ENCODE measurements around the gene KRTAP4-16.
"Not testable (repeated sequence)": the region's sequence is repeated elsewhere in the genome, so short reads cannot be mapped to it uniquely, and the experiment has no call there.

KRTAP4-16 gene

DNA sequence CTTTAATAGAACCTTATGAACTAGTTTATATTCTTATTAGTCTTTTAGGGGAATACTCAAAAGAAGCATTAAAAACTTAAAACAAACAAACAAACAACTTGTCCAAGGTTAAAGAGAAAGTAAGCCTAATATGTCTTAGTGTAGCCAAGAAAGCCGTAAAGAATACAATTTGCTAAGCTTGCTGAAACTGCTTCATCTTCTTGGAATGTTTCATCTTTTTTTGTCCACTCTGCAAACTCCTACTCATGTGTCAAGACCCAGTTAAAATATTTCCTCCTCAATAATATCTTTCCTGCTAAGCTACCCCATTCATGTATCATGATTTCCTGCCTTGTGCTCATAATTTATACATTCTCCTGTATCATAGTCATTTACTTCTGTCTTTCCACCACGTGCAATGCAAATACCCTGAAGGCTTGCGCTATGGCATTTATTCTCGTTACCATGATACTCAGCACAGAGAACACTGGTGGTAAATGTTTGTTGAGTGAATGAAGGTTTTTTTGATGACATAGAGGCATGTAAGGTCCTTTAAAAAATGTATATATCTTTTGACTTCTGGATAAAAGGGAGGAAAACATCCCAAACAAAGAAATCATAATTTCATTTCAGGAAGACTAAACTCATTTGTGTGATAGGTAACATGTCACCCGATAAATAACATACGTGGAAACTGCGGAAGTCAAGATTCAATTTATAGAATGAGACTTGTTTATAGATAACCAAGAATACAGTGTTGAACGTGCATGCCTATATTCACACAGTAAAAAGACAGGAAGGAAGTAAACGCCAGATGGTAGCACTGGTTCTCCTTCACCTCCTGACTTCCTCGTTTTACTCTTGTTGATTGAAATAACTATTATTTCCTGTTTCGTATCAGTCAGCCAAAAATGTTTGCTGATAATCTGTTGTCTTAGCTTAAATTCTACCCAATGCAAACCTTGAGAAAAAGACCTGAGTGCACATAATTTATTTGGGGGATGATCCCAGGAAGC, 18.0 kb upstream of the KRTAP4-16 start:
- peak; percentile 96 for FAIRE-seq
- DNase-seq (ENCODE audit: insufficient read length, low spot score): not testable (repeated sequence)

DNA sequence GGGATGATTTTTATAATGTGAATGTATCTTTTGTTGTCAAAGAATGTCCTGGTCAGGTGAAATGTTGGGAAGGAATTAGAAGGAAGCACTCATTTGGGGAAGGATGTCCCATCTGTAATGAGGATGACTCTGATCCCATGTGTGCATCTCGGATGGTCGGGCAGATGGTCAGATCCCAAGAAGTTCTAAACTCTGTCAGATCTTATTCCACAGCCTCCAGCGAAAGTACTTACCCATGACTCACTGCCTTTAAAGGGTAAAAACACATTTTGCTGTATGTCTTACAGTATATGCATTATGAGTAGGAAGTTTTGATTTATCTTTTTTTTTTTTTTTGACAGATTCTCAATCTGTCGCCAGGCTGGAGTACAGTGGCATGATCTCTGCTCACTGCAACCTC, 16.7 kb upstream of the KRTAP4-16 start:
- peak; percentile 25 for DNase-seq (ENCODE audit: insufficient read length, low spot score)
- peak; percentile 94 for FAIRE-seq

DNA sequence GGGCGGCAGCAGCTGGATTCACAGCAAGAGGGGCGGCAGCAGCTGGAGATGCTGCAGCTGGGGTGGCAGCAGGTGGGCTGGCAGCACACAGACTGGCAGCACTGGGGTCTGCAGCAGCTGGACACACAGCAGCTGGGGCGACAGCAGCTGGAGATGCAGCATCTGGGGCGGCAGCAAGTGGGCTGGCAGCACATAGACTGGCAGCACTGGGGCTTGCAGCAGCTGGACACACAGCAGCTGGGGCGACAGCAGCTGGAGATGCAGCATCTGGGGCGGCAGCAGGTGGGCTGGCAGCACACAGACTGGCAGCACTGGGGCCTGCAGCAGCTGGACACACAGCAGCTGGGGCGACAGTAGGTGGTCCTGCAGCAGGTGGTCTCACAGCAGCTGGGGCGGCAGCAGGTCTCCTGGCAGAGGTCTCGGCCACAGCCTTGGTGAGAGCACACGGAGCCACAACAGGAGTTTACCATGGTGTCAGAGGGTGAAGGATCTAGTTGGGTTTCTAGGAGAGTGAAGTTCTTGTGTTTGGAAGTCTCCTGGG, 15.9 kb upstream of the KRTAP4-16 start, which contains the start of gene KRTAP4-11:
TSS of gene KRTAP4-11 (minus strand) at position 528 of the 541 bp plus-strand sequence. CDS start at position 470, 58 bp downstream.
- DNase-seq (ENCODE audit: insufficient read length, low spot score): not testable (repeated sequence)
- FAIRE-seq: peak; percentile 58

DNA sequence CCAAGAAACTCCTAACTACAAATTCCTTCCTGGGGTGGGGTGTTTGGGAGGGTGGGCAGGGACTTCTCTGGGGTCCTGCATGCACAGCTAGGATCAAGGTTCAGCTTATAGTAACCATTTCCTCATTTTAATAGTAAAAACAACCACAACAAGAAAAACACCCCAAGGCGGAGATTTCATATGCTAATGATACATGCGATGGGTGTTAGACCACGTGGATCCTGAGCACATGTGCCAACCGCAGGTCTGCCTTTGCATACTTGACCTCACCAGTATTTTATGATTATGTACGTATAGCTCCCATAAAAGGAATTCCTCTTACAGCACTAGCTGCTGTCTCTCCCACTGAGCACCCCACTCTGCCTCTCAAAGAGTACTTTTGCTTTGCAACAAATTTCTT, 14.3 kb upstream of the KRTAP4-16 start:
- DNase-seq (ENCODE audit: insufficient read length, low spot score) (no peak), FAIRE-seq (peak; percentile 28)

DNA sequence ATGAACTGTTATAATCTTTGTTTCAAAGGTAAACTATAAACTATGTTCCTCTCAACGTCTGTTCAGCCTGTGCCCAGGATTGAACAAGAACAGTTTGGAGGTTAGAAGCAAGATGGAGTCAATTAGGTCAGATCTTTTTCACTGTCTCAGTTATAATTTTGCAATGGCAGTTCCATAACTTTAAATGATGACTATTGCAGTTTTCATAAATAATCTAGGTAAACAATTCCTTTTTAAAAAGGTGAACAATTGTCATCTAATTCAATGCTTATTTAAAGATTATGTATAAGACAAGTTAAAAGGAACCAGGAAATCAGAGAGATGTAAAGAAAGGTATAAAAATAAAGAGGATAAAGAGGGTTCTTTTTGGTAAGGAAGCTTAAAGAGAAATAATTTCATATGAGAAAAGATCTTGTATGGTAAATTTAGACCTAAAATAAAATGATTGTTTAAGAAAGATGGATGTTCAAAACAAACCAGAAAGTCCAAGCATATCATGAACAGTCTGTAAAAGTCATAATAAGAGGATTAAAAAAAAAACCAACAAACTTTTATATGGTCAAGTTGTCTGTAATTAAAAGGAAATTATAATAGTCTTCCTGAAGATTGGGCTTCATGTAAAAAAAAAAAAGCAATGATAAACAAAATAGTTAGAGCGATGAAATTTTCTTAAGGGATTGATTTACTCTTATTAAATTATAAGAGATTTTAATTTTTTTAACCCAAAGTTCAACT, 9.3 kb upstream of the KRTAP4-16 start:
- FAIRE-seq (no peak), DNase-seq (ENCODE audit: insufficient read length, low spot score) (no peak)

DNA sequence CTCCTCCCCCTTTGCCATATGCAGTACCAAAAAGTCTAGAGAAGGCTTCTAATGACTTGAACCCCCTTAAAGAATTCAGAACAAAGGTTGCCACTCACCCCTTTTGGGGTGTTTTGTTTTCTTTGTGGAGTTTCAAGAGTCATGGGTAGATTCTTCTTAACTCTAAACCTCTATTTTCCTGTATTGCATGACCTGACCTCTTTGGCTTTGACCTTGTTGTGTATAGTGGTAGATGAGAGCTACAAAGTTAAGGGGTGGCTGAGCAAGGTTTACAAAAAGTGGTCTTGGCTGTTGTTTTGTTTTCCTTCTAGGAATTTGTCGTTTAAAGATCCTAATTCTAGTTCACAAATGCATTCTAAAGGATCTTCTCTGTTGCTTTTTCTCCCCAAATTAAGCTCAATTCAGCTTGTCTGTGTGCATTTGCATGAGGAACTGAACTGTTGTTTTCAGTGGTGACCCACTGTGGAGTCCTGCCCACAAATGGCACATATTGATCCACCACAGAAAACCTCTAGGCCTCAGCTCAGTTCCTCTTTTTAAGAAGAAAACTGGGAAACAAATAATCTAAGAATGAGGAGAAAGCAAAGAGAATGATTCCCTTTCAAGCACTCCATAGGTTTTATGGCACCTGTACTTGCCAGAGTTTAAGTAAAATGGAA, 6.8 kb upstream of the KRTAP4-16 start:
- DNase-seq (ENCODE audit: insufficient read length, low spot score); FAIRE-seq: not testable (repeated sequence)

DNA sequence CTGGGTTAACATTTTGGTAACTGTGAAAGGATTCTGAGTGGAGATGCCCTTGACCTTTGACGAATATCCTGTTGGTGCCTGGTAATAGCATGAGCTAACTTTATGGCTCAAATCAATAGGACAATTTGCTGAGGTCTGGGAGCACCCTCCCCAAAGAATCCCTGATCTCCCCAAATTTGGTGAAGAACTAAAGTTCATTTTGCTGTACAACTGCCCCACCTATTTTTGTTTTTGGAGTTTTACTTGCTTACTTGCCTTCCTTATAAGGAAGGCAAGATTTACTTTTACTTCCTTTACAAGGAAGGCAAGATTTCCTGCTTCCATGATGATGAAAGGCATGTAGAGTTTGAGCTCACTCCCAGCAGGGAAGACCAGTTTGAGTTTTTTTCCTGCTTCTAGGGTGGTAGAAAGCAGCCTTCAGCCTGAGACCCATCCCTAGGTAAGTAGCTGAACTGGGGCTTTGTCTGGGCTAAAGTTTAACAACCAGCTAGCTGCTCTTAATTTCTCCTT, 6.0 kb upstream of the KRTAP4-16 start:
- DNase-seq (ENCODE audit: insufficient read length, low spot score): no peak
- FAIRE-seq: peak; percentile 70

DNA sequence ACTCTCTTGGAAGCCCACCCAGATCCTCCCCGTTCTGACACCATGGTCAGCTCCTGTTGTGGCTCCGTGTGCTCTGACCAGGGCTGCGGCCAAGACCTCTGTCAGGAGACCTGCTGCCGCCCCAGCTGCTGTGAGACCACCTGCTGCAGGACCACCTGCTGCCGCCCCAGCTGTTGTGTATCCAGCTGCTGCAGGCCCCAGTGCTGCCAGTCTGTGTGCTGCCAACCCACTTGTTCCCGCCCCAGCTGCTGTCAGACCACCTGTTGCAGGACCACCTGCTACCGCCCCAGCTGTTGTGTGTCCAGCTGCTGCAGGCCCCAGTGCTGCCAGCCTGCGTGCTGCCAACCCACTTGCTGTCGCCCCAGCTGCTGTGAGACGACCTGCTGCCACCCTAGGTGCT, 3.3 kb upstream of the KRTAP4-16 start, which contains the start of gene KRTAP4-9:
TSS of gene KRTAP4-9 (plus strand) at position 43 of the 400 bp plus-strand sequence. CDS start at position 43, 0 bp downstream.
- peak; percentile 91 for FAIRE-seq
- not testable (repeated sequence) for DNase-seq (ENCODE audit: insufficient read length, low spot score)

DNA sequence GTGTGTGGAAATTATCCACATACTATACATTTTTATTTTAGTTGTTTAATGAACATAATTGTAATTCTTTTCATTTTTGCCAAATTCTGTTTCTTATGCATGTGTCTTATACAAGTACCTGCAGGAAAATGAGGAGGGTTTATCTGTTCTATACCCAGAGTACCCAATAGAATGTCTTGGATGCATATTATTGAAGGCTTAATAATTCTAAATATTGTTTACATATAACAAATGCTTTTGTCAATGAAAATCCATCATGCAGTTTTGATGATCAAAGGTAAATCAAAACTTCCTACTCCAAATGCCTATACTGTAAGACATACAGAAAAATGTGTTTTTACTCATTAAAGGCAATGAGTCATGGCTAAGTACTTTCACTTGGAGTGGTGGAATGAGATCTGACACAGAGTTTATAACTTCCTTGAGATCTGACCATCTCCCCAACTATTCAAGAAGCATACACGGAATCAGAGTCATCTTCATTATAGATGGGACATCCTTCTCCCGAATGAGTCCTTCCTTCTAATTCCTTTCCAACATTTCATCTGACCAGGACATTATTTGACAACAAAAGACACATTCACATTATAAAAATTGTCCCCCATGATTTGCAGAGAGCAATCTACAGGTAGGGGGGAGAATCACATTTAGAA, 2.5 kb upstream of the KRTAP4-16 start:
- not testable (repeated sequence) for DNase-seq (ENCODE audit: insufficient read length, low spot score)
- peak; percentile 99 for FAIRE-seq

DNA sequence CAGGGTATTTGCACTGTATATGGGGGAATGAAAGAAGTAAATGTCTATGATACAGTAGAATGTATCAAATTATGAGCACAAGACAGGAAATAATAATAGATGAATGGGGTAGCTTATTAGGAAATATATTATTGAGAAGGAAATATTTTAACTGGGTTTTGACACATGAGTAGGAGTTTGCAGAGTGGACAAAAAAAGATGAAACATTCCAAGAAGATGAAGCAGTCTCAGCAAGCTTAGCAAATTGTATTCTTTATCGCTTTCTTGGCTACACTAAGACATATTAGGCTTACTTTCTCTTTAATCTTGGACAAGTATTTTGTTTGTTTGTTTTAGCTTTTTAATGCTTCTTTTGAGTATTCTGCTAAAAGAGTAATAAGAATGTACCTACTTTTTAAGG, 1.9 kb upstream of the KRTAP4-16 start:
- FAIRE-seq: no peak
- no peak for DNase-seq (ENCODE audit: insufficient read length, low spot score)

DNA sequence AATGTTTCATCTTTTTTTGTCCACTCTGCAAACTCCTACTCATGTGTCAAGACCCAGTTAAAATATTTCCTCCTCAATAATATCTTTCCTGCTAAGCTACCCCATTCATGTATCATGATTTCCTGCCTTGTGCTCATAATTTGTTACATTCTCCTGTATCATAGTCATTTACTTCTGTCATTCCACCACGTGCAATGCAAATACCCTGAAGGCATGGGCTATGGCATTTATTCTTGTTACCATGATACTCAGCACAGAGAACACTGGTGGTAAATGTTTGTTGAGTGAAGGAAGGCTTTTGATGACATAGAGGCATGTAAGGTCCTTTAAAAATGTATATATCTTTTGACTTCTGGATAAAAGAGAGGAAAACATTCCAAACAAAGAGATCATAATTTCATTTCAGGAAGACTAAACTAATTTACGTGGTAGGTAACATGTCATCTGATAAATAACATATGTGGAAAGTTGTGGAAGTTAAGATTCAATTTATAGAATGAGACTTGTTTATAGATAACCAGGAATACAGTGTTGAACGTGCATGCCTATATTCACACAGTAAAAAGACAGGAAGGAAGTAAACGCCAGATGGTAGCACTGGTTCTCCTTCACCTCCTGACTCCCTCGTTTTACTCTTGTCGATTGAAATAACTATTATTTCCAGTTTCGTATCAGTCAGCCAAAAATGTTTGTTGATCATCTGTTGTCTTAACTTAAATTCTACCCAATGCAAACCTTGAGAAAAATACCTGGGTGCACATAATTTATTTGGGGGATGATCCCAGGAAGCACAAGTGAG, 2.1 kb downstream of the KRTAP4-16 start:
- peak; percentile 93 for FAIRE-seq
- peak; percentile 45 for DNase-seq (ENCODE audit: insufficient read length, low spot score)

DNA sequence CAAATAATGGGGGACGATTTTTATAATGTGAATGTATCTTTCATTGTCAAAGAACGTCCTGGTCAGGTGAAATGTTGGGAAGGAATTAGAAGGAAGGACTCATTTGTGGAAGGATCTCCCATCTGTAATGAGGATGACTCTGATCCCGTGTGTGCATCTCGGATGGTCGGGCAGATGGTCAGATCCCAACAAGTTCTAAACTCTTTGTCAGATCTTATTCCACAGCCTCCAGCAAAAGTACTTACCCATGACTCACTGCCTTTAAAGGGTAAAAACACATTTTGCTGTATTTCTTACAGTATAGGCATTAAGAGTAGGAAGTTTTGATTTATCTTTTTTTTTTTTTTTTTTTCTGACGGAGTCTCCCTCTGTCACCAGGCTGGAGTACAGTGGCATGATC, 3.5 kb downstream of the KRTAP4-16 start:
- peak; percentile 81 for FAIRE-seq

DNA sequence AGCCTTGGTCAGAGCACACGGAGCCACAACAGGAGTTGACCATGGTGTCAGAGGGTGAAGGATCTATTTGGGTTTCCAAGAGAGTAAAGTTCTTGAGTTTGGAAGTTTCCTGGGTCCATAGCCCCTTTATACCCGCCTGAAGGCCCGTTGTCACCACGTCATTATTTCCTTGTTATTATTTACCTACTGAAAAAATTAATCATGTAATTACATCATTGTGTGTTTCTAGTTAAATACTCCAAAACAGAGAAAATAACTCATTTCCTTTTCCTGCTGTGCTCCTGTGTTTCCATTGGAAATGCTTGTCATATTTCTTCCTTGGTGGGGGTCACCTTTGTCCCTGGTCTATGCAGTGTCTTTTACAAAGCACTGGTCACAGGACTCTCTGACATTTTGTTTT, 4.0 kb downstream of the KRTAP4-16 start, which contains the start of gene KRTAP4-8:
TSS of gene KRTAP4-8 (minus strand) at position 101 of the 400 bp plus-strand sequence. CDS start at position 43, 58 bp downstream.
- no peak for DNase-seq (ENCODE audit: insufficient read length, low spot score)

More for the DNA sequence above, 3.5 kb downstream of the KRTAP4-16 start:
- no peak for DNase-seq (ENCODE audit: insufficient read length, low spot score)

DNA sequence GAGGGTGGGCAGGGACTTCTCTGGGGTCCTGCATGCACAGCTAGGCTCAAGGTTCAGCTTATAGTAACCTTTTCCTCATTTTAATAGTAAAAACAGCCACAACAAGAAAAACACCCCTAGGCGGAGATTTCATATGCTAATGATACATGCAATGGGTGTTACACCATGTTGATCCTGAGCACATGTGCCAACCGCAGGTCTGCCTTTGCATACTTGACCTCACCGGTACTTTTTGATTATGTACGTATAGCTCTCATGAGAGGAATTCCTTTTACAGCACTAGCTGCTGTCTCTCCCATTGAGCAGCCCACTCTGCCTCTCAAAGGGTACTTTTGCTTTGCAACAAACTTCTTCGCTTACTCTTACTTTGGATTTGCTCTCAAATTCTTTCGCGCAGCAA, 6.0 kb downstream of the KRTAP4-16 start:
- FAIRE-seq (no peak), DNase-seq (ENCODE audit: insufficient read length, low spot score) (no peak)

More for the DNA sequence above, 4.0 kb downstream of the KRTAP4-16 start, which contains the start of gene KRTAP4-8:
- no peak for FAIRE-seq

DNA sequence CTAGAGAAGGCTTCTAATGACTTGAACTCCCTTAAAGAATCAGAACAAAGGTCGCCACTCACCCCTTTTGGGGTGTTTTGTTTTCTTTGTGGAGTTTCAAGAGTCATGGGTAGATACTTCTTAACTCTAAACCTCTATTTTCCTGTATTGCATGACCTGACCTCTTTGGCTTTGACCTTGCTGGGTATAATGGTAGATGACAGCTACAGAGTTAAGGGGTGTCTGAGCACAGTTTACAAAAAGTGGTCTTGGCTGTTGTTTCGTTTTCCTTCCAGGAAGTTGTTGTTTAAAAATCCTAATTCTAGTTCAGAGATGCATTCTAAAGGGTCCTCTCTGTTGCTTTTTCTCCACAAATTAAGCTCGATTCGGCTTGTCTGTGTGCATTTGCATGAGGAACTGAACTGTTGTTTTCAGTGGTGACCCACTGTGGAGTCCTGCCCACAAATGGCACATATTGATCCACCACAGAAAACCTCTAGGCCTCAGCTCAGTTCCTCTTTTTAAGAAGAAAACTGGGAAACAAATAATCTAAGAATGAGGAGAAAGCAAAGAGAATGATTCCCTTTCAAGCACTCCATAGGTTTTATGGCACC, 13.2 kb downstream of the KRTAP4-16 start:
- peak; percentile 40 for FAIRE-seq
- not testable (repeated sequence) for DNase-seq (ENCODE audit: insufficient read length, low spot score)

DNA sequence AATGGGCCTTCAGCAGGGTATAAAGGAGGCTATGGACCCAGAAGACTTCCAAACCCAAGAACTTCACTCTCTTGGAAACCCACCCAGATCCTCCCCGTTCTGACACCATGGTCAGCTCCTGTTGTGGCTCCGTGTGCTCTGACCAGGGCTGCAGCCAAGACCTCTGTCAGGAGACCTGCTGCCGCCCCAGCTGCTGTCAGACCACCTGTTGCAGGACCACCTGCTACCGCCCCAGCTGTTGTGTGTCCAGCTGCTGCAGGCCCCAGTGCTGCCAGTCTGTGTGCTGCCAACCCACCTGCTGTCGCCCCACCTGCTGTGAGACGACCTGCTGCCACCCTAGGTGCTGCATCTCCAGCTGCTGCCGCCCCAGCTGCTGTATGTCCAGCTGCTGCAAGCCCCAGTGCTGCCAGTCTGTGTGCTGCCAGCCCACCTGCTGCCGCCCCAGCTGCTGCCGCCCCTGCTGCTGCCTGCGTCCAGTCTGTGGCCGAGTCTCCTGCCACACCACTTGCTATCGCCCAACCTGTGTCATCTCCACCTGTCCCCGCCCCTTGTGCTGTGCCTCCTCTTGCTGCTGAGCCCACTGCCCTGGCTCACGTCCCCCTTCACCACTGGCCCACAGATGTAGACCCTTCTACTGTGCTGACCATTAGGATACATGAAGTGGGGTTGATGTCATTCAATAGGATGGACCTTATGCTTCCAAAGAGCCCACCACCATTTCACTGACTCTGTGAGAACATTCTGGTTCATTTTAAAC, 17.7 kb downstream of the KRTAP4-16 start, which contains the start of gene KRTAP4-7:
TSS of gene KRTAP4-7 (plus strand) at position 51 of the 757 bp plus-strand sequence. CDS start at position 108, 57 bp downstream.
- DNase-seq (ENCODE audit: insufficient read length, low spot score): not testable (repeated sequence)
- peak; percentile 20 for FAIRE-seq

DNA sequence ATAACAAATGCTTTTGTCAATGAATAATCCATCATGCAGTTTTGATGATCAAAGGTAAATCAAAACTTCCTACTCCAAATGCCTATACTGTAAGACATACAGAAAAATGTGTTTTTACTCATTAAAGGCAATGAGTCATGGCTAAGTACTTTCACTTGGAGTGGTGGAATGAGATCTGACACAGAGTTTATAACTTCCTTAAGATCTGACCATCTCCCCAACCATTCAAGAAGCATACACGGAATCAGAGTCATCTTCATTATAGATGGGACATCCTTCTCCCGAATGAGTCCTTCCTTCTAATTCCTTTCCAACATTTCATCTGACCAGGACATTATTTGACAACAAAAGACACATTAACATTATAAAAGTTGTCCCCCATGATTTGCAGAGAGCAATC, 18.6 kb downstream of the KRTAP4-16 start:
- FAIRE-seq: peak; percentile 95

More for the DNA sequence above, 18.6 kb downstream of the KRTAP4-16 start:
- not testable (repeated sequence) for DNase-seq (ENCODE audit: insufficient read length, low spot score)

All from HTR-8/SVneo (cell line).